ENCODE results near the gene LRRC4C. TPM values are rescaled to one million over a fixed set of nuclear protein-coding genes. Genes with fewer than 3 reads are reported as not detected.

The LRRC4C gene
- polyA plus RNA-seq, 1 of the 3 experiments (the other 2 are of a cell fraction), result 0.16 TPM

DNA sequence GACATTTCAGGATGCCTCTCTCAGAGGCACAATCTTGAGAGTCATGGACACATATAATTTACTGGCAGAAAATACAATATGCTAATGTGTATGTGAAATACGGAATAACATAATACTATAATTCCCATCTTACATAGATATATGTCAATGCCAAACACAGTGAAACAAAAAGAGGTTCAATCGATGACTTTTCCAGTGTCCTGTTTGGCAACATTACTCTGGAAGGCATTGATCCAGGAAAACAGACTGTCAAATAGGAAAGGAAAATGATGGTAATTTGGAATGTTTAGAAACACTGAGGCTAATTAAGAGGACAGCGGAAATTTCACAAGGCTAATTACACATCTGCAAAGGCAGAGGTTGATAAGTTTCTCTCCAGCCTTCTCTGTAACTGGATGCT is 942.3 kb downstream of the LRRC4C start:
- Histone ChIP-seq H4K20me1 (ENCODE audit: insufficient read depth) (no peaks in the 10 kb centered on the region), H3K4me1 (ENCODE audit: control insufficient read depth in 1 of 2, insufficient read depth in 2 of 2, low read depth in 1 of 2, low read length in 1 of 2) (no peaks in the 10 kb centered on the region), H3K9ac (no peak overlapping the region), H3K27ac (ENCODE audit: low read depth in 2 of 2, low read length in 1 of 2) (no peak overlapping the region), H2AFZ (ENCODE audit: low read depth) (no peak overlapping the region), H3K27me3 (ENCODE audit: insufficient read depth) (no peaks in the 10 kb centered on the region), H3K9me3 (no peaks in the 10 kb centered on the region), H3K36me3 (replicated peaks in 1 of 2; ENCODE audit: control insufficient read depth in 1 of 2, insufficient read depth in 2 of 2, low read length in 1 of 2) (no peaks in the 10 kb centered on the region), H3F3A (replicated peaks; ENCODE audit: insufficient read depth) (no peaks in the 10 kb centered on the region), H3K4me2 (no peak overlapping the region), H3K9me2 (no peaks in the 10 kb centered on the region), H3K4me3 (ENCODE audit: low read depth in 2 of 2, low read length in 1 of 2) (no peak overlapping the region), H3K79me2 (ENCODE audit: insufficient read depth) (no peaks in the 10 kb centered on the region)
- WGBS (ENCODE audit: low lambda C conversion rate), result 29% methylated on average over 3 of the region's 3 CpGs
- no peak for DNase-seq
- CTCF ChIA-PET, result no interaction called here
- TF ChIP-seq, protein P1, sequence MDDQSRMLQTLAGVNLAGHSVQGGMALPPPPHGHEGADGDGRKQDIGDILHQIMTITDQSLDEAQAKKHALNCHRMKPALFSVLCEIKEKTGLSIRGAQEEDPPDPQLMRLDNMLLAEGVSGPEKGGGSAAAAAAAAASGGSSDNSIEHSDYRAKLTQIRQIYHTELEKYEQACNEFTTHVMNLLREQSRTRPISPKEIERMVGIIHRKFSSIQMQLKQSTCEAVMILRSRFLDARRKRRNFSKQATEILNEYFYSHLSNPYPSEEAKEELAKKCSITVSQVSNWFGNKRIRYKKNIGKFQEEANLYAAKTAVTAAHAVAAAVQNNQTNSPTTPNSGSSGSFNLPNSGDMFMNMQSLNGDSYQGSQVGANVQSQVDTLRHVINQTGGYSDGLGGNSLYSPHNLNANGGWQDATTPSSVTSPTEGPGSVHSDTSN (IDR thresholded peaks at IDR 0.05), result no peak
- TF ChIP-seq, protein P2, sequence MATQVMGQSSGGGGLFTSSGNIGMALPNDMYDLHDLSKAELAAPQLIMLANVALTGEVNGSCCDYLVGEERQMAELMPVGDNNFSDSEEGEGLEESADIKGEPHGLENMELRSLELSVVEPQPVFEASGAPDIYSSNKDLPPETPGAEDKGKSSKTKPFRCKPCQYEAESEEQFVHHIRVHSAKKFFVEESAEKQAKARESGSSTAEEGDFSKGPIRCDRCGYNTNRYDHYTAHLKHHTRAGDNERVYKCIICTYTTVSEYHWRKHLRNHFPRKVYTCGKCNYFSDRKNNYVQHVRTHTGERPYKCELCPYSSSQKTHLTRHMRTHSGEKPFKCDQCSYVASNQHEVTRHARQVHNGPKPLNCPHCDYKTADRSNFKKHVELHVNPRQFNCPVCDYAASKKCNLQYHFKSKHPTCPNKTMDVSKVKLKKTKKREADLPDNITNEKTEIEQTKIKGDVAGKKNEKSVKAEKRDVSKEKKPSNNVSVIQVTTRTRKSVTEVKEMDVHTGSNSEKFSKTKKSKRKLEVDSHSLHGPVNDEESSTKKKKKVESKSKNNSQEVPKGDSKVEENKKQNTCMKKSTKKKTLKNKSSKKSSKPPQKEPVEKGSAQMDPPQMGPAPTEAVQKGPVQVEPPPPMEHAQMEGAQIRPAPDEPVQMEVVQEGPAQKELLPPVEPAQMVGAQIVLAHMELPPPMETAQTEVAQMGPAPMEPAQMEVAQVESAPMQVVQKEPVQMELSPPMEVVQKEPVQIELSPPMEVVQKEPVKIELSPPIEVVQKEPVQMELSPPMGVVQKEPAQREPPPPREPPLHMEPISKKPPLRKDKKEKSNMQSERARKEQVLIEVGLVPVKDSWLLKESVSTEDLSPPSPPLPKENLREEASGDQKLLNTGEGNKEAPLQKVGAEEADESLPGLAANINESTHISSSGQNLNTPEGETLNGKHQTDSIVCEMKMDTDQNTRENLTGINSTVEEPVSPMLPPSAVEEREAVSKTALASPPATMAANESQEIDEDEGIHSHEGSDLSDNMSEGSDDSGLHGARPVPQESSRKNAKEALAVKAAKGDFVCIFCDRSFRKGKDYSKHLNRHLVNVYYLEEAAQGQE (IDR thresholded peaks at IDR 0.05; ENCODE audit: low read depth, low read length), result no peak
- no peak for TF ChIP-seq MEF2A (IDR thresholded peaks at IDR 0.05; ENCODE audit: borderline replicate concordance, low read depth)
- TF ChIP-seq, protein P3, sequence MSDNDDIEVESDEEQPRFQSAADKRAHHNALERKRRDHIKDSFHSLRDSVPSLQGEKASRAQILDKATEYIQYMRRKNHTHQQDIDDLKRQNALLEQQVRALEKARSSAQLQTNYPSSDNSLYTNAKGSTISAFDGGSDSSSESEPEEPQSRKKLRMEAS (IDR thresholded peaks at IDR 0.05; ENCODE audit: low read depth), result no peak
- no peak for TF ChIP-seq ELF1 (IDR thresholded peaks at IDR 0.05)
- POLR2A ChIA-PET, result no interaction called here

DNA sequence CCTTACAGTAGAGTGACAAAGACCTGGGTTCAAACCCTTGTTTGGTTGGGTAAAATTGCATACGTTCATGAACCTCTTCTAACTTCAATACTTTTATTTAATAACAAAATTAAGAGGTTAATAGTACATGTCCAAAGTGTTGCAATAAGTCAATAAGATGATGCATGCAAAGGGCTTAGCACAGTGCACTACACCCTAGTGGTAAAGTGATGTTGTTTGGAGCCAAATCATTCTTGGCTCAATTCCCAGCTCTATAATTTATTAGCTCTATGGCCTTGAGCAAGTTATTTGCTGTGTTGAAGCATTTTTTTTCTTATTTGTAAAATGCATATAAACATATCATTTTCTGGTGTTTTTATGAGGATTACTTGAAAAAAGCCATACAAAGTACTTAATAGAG is 945.3 kb downstream of the LRRC4C start:
- no peak for DNase-seq
- Histone ChIP-seq H3F3A (replicated peaks; ENCODE audit: insufficient read depth) (no peaks in the 10 kb centered on the region), H3K9ac (no peak overlapping the region), H3K9me3 (no peaks in the 10 kb centered on the region), H4K20me1 (ENCODE audit: insufficient read depth) (no peaks in the 10 kb centered on the region), H3K27me3 (ENCODE audit: insufficient read depth) (no peaks in the 10 kb centered on the region), H3K27ac (ENCODE audit: low read depth in 2 of 2, low read length in 1 of 2) (no peak overlapping the region), H3K4me3 (ENCODE audit: low read depth in 2 of 2, low read length in 1 of 2) (no peak overlapping the region), H2AFZ (ENCODE audit: low read depth) (no peak overlapping the region), H3K4me2 (no peak overlapping the region), H3K79me2 (ENCODE audit: insufficient read depth) (no peaks in the 10 kb centered on the region), H3K36me3 (replicated peaks in 1 of 2; ENCODE audit: control insufficient read depth in 1 of 2, insufficient read depth in 2 of 2, low read length in 1 of 2) (no peaks in the 10 kb centered on the region), H3K9me2 (no peaks in the 10 kb centered on the region), H3K4me1 (ENCODE audit: control insufficient read depth in 1 of 2, insufficient read depth in 2 of 2, low read depth in 1 of 2, low read length in 1 of 2) (no peaks in the 10 kb centered on the region)
- ChIA-PET POLR2A (no interaction called here), CTCF (no interaction called here)
- 6% methylated on average over 1 of the region's 1 CpG for WGBS (ENCODE audit: low lambda C conversion rate)
- TF ChIP-seq GABPA (IDR thresholded peaks at IDR 0.05; ENCODE audit: low read depth) (no peak), FOXJ3 (CRISPR knock-in tag; IDR thresholded peaks at IDR 0.05) (no peak), GATA2 (CRISPR knock-in tag; IDR thresholded peaks at IDR 0.05) (no peak), JUND (IDR thresholded peaks at IDR 0.05) (no peak), FOXM1 (IDR thresholded peaks at IDR 0.05; ENCODE audit: low read depth) (no peak), RFX5 (IDR thresholded peaks at IDR 0.05; ENCODE audit: low read length) (no peak), MEF2A (IDR thresholded peaks at IDR 0.05; ENCODE audit: borderline replicate concordance, low read depth) (no peak), EZH2phosphoT487 (IDR thresholded peaks at IDR 0.05; ENCODE audit: borderline replicate concordance, low read depth) (no peak), RXRA (IDR thresholded peaks at IDR 0.05; ENCODE audit: borderline replicate concordance, low read depth) (no peak), TAF1 (IDR thresholded peaks at IDR 0.05; ENCODE audit: borderline replicate concordance, low read depth, low read length) (no peak), RAD21 (IDR thresholded peaks at IDR 0.05; ENCODE audit: low read length) (no peak), SMC3 (IDR thresholded peaks at IDR 0.05; ENCODE audit: low read depth, low read length) (no peak), SIN3A (IDR thresholded peaks at IDR 0.05; ENCODE audit: borderline replicate concordance, low read depth, low read length) (no peak), POLR2AphosphoS5 (IDR thresholded peaks at IDR 0.05; ENCODE audit: low read depth, low read length) (no peak)
- TF ChIP-seq, protein P2 (IDR thresholded peaks at IDR 0.05; ENCODE audit: low read depth, low read length), result no peak
- TF ChIP-seq, protein P4, sequence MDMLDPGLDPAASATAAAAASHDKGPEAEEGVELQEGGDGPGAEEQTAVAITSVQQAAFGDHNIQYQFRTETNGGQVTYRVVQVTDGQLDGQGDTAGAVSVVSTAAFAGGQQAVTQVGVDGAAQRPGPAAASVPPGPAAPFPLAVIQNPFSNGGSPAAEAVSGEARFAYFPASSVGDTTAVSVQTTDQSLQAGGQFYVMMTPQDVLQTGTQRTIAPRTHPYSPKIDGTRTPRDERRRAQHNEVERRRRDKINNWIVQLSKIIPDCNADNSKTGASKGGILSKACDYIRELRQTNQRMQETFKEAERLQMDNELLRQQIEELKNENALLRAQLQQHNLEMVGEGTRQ (IDR thresholded peaks at IDR 0.05; ENCODE audit: borderline replicate concordance, low read depth, low read length), result no peak

Data from SK-N-SH (cell line).